Lower leg skin (tissue), 4 donors: ENCODE data around the gene GJB6. TPM values are rescaled to one million over a fixed set of nuclear protein-coding genes. Genes with fewer than 3 reads are reported as not detected.

Experiments
- DNase-seq, 2 donors: peaks; one replicate each; pipeline ENCODE4 v3.0.0-alpha.2; 2019; ENCODE audit warnings: low spot score in 2 of 2
- H3K4me3 ChIP-seq: fragments of 200-600 bp; sonication (generic); 2 replicates; pipeline ENCODE4 v1.5.1; 2017; ENCODE audit warnings: mild to moderate bottlenecking, low read depth; ENCODE audit not compliant: poor library complexity, severe bottlenecking
- CTCF ChIP-seq, 3 donors: fragments of 450-650 bp; IDR thresholded peaks; one replicate each; pipeline ENCODE4 v1.5.1; 2016; ENCODE audit warnings: antibody characterized with exemption in 3 of 3, mild to moderate bottlenecking in 3 of 3, moderate library complexity in 2 of 3
- POLR2A ChIP-seq, 2 donors: fragments of 450-650 bp; IDR thresholded peaks; one replicate each; pipeline ENCODE4 v1.6.1; 2016 to 2017; ENCODE audit warnings: antibody characterized with exemption in 2 of 2, mild to moderate bottlenecking in 1 of 2, moderate library complexity in 1 of 2
- WGBS, 2 donors: methylation state at CpG; one replicate each; pipeline ENCODE4 v1.1.5; 2018; 5-methylcytosine and 5-hydroxymethylcytosine counted together
- intact Hi-C: fragments of 100-400 bp; cut with DNase I; formaldehyde crosslinking; loops from one replicate; pipeline ENCODE4 v1.15.0; 2023; ENCODE audit warnings: low total_unique reads
- total RNA-seq, 4 donors: library from RNA; depleted of rRNA; stranded (reverse); fragments of >200 nt; gene quantifications; one replicate each; pipeline ENCODE4 v1.1.0, GENCODE V29; 2016

Gene GJB6
- total RNA-seq, 4 donors from 2014 or later = 49.7 to 150 (median 58.3) TPM

- TF ChIP-seq POLR2A (IDR thresholded peaks at IDR 0.05) = no peak
- TF ChIP-seq CTCF (IDR thresholded peaks at IDR 0.05) = no peak
- H3K4me3 ChIP-seq = no peak overlapping the region
- 25 to 30% methylated on average over 9 of the region's 9 CpGs for WGBS, 2 donors
- intact Hi-C loops = no loop called here
- DNase-seq = peak in 1 of 2 donors; percentile 70
Observed at GRCh38 chr13:20270163-20270865, 38.2 kb upstream of the GJB6 start.

GRCh38 chr13:20264271-20265018, 32.3 kb upstream of the GJB6 start:
- 78% methylated on average over 9 of the region's 9 CpGs for WGBS, 2 donors
- no peak for TF ChIP-seq POLR2A (IDR thresholded peaks at IDR 0.05)
- no peak for TF ChIP-seq CTCF (IDR thresholded peaks at IDR 0.05)
- intact Hi-C loops = no loop called here

GRCh38 chr13:20263393-20264044, 31.4 kb upstream of the GJB6 start:
- no peak overlapping the region for H3K4me3 ChIP-seq
- TF ChIP-seq POLR2A (IDR thresholded peaks at IDR 0.05) = no peak
- TF ChIP-seq CTCF (IDR thresholded peaks at IDR 0.05) = no peak
- WGBS, 2 donors = 85 to 87% methylated on average over 8 of the region's 8 CpGs
- no peak for DNase-seq
- intact Hi-C loops = no loop called here

More at GRCh38 chr13:20264271-20265018, 32.3 kb upstream of the GJB6 start:
- DNase-seq = no peak
- no peak overlapping the region for H3K4me3 ChIP-seq

- DNase-seq = no peak
- intact Hi-C loops = no loop called here
- TF ChIP-seq POLR2A (IDR thresholded peaks at IDR 0.05) (no peak), CTCF (IDR thresholded peaks at IDR 0.05) (no peak)
- no peak overlapping the region for H3K4me3 ChIP-seq
- WGBS, 2 donors = 56 to 58% methylated on average over 4 of the region's 4 CpGs
Observed at GRCh38 chr13:20258963-20259288, 26.8 kb upstream of the GJB6 start.

- TF ChIP-seq CTCF (IDR thresholded peaks at IDR 0.05) (no peak), POLR2A (IDR thresholded peaks at IDR 0.05) (no peak)
- no peak overlapping the region for H3K4me3 ChIP-seq
- intact Hi-C loops = no loop called here
- DNase-seq = no peak
- 65 to 68% methylated on average over 15 of the region's 15 CpGs for WGBS, 2 donors
Observed at GRCh38 chr13:20258208-20258962, 26.3 kb upstream of the GJB6 start.
